Kidney epithelial cell (primary cell): ENCODE data around the gene C18orf32. TPM values are rescaled to one million over a fixed set of nuclear protein-coding genes. Genes with fewer than 3 reads are reported as not detected.
"Not testable (repeated sequence)": the region's sequence is repeated elsewhere in the genome, so short reads cannot be mapped to it uniquely, and the experiment has no call there.

Experiments
- DNase-seq: peaks from one replicate; pipeline ENCODE4 v3.0.0-alpha.2; 2010; ENCODE audit warnings: low read depth
- H3K27me3 ChIP-seq: 2 replicates; pipeline ENCODE4 v1.6.0; 2011; ENCODE audit warnings: low read length; ENCODE audit not compliant: control insufficient read depth, insufficient read depth
- H3K36me3 ChIP-seq: 2 replicates; pipeline ENCODE4 v1.5.1; 2011; ENCODE audit warnings: low read length; ENCODE audit not compliant: control insufficient read depth, insufficient read depth
- H3K4me3 ChIP-seq: 2 replicates; pipeline ENCODE4 v1.5.1; 2011; ENCODE audit warnings: low read depth, mild to moderate bottlenecking, control low read depth, low read length
- CTCF ChIP-seq: IDR thresholded peaks from 2 replicates; pipeline ENCODE4 v1.5.1; 2011; ENCODE audit warnings: mild to moderate bottlenecking, moderate library complexity, low read length, control low read depth, inconsistent platforms; ENCODE audit not compliant: insufficient read depth, poor library complexity, severe bottlenecking
- total RNA-seq: library from RNA; depleted of rRNA; stranded (reverse); fragments of >200 nt; gene quantifications from 2 replicates; pipeline ENCODE4 v1.2.3, GENCODE V29; 2015

C18orf32 gene
- total RNA-seq, 1 donor from 2014 or later = 44.5 TPM

GRCh38 chr18:49479381-49480137, 7.5 kb downstream of the C18orf32 start:
- DNase-seq = no peak
- H3K4me3 ChIP-seq = no peak overlapping the region
- TF ChIP-seq CTCF = no peak
- H3K36me3 ChIP-seq = no peaks in the 10 kb centered on the region
- H3K27me3 ChIP-seq = no peaks in the 10 kb centered on the region

- Histone ChIP-seq H3K27me3 (no peaks in the 10 kb centered on the region), H3K36me3 (no peaks in the 10 kb centered on the region), H3K4me3 (no peak overlapping the region)
- no peak for TF ChIP-seq CTCF
- peak; percentile 50 for DNase-seq
Measured at GRCh38 chr18:49476664-49477411, 10.2 kb downstream of the C18orf32 start.

DNA sequence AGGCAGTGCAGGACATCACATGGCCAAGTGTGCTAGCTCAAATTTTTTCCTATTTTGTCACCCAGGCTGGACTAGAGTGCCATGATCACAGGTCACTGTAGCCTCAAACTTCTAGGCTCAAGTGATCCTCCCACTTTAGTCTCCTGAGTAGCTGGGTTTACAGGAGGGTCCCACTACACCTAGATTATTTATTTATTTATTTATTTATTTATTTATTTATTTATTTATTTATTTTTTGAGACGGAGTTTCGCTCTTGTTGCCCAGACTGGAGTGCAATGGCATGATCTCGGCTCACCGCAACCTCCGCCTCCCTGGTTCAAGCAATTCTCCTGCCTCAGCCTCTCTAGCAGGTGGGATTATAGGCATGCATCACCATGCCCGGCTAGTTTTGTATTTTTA, 12.1 kb downstream of the C18orf32 start:
- not testable (repeated sequence) for H3K27me3 ChIP-seq, H3K36me3 ChIP-seq, H3K4me3 ChIP-seq, DNase-seq

DNA sequence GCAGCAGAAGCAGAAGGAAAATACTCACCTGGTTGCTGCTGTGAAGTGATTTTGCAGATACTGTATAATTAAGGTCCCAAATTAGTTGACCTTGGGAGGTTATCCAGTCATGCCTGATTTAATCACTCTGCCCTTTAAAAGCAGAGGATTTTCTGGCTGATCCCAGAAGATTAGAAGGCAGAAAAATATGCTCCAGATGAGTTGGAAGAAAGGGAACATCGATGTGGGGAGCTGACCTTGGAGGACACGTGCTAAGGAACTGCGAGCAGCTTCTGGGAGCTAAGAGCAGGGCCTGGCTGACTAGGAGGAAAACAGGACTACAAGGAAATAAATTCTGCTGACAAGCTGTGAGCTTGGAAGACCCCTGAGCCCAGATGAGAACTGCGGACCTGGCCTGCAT, 13.3 kb downstream of the C18orf32 start:
- no peak for TF ChIP-seq CTCF
- Histone ChIP-seq H3K36me3 (no peaks in the 10 kb centered on the region), H3K4me3 (no peak overlapping the region), H3K27me3 (no peaks in the 10 kb centered on the region)
- DNase-seq = no peak

GRCh38 chr18:49472459-49472858, 14.6 kb downstream of the C18orf32 start:
- H3K27me3 ChIP-seq = no peaks in the 10 kb centered on the region
- no peak overlapping the region for H3K4me3 ChIP-seq
- no peak for DNase-seq

More at GRCh38 chr18:49472459-49472858, 14.6 kb downstream of the C18orf32 start:
- H3K36me3 ChIP-seq = no peaks in the 10 kb centered on the region
- no peak for TF ChIP-seq CTCF
